ENCODE data around the gene ZDHHC19.
"Not testable (repeated sequence)": the region's sequence is repeated elsewhere in the genome, so short reads cannot be mapped to it uniquely, and the experiment has no call there.

The ZDHHC19 gene

GRCh38 chr3:196222876-196223595 lies 11.8 kb upstream of the ZDHHC19 start:
- no peak for DNase-seq

DNA sequence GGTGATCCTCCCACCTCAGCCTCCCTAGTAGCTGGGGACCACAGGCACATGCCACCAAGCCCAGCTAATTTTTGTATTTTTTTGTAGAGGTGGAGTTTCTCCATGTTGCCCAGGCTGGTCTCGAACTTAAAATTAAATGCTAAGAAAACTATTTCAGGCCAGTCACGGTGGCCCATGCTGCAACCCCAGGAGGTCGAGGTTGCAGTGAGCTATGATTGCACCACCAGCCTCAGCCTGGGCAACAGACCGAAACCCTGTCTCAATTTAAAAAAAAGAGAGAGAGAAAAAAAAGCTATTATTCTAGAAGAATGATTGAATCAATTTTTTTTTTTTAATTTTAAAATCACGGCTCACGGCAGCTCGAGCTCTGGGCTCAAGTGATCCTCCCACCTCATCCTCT lies 9.8 kb upstream of the ZDHHC19 start:
- DNase-seq, result no peak

GRCh38 chr3:196220587-196220986 lies 9.4 kb upstream of the ZDHHC19 start:
- no peak for DNase-seq

DNA sequence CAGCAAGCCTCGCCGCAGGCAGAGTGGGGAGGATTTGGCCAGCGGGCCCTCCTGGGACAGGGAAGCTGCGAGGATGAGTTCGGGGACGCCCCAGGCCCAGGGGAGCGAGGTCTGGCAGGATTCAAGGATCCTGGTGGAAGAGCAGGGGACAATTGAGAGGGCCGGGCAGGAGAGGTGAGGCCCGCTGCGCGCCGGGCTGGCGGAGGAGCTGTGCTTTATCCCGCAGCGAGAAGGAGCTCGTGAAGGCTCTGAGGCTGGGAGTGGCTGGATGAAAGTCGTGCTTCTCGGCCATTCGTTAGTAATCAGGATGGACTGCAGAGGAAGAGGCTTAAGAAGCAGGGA lies 8.7 kb upstream of the ZDHHC19 start:
- DNase-seq, result no peak

DNA sequence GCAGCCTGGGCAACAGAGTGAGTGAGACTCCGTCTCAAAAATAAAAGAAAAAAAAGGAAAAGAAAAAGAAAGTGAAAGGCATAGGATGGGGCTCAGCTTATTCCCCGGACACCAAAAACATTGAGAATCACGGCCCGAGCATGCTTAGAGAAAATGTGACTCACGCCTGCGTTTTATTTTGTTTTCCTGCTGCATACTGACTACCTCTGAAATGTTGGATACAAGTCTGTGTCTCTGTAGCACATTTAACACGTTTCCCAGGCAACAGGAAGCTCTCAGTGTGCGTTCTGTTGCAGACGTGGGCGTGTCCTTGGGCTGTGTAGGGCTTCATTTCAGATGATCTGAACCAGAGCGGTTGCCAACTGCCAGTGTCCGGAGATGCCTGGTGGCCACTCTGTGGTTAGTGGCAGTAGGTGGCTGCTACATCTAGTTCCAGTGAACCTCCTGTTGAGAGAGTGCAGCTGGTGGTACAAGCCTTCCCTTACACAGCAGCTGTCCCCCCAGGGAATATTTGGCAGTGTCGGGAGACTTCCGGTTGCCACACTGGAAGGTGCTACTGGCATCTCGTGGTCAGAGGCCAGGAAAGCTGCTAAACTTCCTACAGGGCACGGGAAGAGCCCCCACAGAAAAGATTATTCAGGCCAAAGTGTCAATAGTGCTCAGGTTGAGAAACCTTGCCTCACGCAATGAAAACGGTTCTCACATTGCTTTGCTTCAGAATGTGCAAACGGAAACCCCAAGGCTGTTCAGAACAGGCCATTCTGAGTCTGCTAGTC lies 8.2 kb upstream of the ZDHHC19 start:
- DNase-seq, result peak; percentile 74

- no peak for DNase-seq
Measured at GRCh38 chr3:196218155-196218712, 7.0 kb upstream of the ZDHHC19 start.

DNA sequence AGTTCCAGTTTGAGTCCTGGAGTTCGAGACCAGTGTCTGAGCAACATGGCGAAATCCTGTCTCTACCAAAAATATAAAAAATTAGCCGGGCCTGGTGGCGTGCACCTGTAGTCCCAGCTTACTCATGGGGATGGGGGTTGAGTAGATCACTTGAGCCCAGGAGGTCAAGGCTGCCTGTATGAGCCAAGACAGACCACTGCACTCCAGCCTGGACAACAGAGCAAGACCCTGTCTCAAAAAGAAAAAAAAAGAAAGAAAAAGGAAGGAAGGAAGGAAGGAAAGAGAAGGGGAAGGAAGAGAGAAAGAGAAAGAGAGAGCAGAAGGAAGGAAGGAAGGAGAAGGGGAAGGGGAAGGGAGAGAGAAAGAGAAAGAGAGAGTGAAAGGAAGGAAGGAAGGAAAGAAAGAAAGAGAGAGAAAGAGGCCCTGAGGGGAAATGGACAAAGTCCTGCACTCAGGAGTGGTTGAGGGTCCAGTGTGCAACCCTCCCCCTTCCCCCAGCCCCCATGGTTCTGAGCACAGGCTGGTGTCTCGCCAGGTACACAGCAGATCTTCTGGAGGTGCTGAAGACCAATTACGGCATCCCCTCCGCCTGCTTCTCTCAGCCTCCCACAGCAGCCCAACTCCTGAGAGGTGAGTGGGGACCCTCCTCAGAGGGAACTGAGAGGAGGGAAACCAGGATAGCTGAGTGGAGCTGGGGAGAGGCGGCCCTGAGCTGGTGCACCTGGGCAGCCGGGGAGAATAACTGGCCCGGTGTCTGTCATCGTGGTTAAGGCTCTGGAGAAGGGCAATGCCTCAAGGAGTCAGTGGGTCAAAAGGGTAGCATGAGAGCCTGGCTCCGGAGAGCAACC lies 6.3 kb upstream of the ZDHHC19 start:
- DNase-seq, result no peak

DNA sequence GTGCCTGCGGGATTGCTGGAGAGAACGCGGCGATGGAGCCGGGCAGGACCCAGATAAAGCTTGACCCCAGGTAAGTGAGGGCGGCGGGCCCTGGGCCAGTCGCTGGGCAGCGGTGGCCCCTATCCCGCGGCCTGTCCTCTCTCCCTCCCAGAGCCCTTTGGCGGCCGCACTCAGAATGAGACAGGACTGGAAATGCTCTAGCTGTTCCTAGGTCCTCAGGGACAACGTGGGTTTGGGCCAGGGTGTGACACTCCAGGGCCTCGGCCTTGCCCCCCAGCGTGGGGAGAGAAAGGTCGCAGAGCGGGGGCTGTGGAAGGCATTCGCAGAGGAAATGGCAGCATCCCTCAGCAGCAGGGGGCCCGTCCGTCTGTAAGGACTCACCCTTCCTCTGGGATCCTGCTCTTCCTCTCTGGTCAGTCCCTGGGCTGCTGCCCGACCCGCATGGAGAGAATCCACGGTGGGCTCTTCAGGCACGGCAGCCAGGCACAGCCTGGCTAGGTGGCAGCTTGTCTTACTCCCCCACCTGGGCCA lies 5.5 kb upstream of the ZDHHC19 start:
- no peak for DNase-seq

GRCh38 chr3:196216089-196216564 lies 4.9 kb upstream of the ZDHHC19 start, which contains the start of gene SLC51A:
Gene SLC51A (plus strand): TSS chr3:196216534. CDS start chr3:196216713, 179 bp downstream.
- DNase-seq, result no peak

DNA sequence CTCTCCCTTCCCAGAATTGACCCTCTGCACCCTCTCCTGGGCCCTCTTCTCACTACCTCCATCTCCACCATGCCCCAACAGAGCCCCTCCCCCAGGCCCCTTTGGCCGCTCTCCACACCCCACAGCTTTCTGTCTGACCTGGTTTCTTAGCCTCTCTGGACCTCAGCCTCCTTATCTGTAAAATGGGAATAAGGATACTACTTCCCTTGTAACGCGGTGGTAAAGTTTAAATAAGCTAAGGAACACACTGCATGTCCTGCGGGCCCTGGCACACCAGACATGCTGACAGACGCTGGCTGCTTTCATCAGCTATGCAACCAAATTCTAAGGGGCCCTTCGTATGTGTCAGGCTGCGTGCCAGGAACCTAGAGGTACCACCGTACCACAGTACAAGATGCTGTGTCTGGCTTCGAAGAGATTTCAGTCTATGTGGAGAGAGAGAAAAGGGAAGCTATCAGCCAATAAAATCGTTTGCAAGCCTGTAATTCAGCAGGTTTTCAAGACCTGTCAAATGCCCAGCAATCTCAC lies 4.4 kb upstream of the ZDHHC19 start:
- no peak for DNase-seq

DNA sequence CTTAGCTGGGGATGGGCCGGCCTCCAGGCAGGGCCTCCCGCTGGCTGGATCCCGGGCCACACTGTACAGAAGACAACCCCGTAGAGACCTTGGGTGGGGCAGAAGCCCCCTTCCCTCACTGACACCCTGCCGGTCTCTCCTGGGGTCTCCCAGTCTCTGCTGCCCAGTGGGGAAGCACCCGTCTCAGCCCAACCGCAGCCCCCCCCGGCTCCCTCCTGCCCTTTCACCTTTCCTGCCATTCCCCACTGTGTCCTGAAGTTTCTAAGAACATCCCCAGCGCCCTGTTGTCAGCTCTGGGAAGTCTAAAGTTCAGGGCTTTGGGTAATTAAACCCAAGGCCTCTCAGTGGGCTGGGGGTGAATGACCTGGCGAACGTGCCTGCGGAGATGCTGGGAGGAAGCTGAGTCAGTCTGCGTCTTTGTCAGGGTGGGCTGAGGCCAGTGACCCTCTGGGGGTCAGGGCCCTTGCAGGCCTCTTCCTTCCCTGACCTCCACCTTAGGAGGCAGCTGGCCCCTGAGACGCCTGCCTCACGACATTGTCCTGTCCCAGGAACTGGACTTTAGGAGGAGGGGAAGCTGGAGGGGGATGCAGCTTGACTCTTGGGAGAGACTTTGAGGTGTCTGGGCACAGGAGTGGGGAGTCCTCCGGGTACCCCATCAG lies 3.7 kb upstream of the ZDHHC19 start:
- DNase-seq, result no peak

GRCh38 chr3:196209944-196210672 lies 1.1 kb downstream of the ZDHHC19 start:
- not testable (repeated sequence) for DNase-seq

GRCh38 chr3:196208942-196209695 lies 2.1 kb downstream of the ZDHHC19 start:
- no peak for DNase-seq

DNA sequence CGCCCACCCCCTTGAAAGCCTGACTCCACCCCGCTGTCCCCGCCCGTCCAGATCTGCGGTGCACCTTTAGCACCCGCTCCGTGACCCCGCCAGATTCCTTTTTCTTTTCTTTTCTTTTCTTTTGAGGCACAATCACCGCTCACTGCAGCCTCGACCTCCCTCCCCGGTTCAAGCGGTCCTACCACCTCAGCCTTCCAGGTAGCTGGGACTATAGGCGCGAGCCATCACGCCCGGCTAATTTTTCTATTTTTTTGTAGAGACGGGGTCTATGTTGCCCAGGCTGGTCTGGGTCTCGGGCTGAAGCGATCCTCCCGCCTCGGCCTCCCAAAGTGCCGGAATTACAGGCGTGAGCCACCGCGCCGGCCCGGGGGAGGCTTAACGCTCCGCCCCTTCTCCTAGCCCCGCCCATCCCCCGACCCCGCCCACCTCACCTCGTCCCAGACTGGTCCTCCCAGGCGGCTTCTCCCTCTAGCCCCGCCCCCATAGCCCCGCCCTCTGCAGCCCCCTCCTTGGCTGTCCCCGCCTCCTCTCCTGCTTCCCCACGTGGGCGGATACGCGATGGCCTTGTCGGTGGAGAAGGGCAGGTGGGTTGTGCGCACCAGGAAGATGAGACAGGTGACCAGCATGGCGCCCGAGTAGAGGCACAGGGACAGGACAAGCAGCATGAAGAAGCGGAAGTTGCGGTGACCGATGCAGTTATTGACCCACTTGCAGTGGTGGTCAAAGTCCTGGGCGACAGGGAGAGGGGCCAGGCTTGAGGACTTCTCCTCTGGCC lies 3.2 kb downstream of the ZDHHC19 start:
- no peak for DNase-seq

- DNase-seq, result no peak
Measured at GRCh38 chr3:196207159-196207832, 3.9 kb downstream of the ZDHHC19 start.

DNA sequence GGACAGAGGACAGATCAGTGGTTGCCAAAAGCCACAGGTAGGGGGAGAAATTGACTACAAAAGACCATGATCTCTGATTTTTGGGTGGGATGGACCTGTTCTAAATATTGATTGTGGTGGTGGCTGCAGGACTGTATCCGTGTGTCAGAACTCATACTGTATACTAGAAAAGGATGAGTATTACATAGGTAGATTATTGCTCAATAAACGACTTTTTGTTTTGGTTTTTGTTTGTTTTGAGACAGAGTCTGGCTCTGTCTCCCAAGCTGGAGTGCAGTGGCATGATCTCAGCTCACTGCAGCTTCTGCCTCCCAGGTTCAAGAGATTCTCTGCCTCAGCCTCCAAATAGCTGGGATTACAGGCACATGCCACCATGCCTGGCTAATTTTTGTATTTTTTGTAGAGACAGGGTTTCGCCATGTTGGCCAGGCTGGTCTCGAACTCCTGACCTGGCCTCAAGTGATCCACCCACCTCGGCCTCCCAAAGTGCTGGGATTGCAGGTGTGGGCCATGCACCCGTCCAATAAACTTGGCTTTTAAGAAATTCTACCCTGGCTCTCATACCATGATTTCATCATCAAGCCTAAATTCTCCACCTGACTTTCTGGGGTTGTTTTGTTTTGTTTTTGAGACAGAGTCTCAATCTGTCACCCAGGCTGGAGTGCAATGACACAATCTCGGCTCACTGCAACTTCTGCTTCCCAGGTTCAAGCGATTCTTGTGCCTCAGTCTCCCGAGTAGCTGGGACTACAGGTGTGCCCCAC lies 5.6 kb downstream of the ZDHHC19 start:
- not testable (repeated sequence) for DNase-seq

DNA sequence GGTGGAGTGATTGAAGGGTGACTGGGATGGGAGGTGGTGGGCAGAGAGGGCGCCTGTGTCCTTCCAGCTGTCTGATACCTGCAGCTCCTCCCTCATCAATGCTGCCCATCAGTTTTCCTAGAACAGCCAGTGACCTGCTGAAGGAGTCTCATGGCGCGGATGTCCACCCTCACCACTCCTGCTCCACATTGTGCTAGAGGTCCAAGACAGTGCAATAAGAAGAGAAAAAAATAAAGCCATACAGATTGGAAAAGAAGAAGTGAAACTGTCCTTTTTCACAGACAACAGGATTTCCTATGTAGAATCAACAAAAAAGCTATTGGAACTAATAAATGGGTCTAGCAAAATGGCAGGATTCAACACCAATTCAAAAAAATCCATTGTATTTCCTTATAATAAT lies 7.4 kb downstream of the ZDHHC19 start:
- no peak for DNase-seq

- DNase-seq, result no peak
Measured at GRCh38 chr3:196202516-196202970, 8.7 kb downstream of the ZDHHC19 start.

Data from NCI-H226 (cell line).